Measurements from ENCODE around the gene C12orf75.
A peak's percentile ranks its signal among the peaks of the same experiment; 100 is the strongest.
"Not testable (repeated sequence)": the region's sequence is repeated elsewhere in the genome, so short reads cannot be mapped to it uniquely, and the experiment has no call there.

The C12orf75 gene

GRCh38 chr12:105330283-105330930 lies at the start of gene C12orf75:
Gene C12orf75 (plus strand): TSS chr12:105330691. CDS start chr12:105330892, 201 bp downstream.
- peak; percentile 89 for DNase-seq

- no peak for DNase-seq
Observed at GRCh38 chr12:105280966-105281693, 49.4 kb upstream of the C12orf75 start.

- no peak for DNase-seq
Observed at GRCh38 chr12:105281694-105282049, 48.8 kb upstream of the C12orf75 start.

DNA sequence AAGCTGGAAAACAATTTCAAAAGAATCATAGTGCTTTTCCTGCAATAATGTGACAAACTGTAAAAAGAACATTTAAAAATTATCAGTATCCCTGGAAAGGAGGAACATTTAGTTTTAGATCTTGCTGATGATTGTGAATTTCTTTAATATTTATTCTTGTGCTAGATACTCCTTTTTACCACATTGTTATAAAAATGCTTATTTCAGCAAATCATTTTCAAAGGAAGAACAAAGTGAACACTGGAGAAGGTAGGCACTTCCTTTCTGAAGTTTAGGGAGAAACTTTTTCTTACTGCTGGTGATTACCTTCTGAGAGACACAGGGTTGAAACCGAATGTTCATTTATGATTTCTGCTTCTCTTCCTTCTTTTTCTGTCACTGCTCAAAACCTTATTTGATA lies 45.1 kb upstream of the C12orf75 start:
- no peak for DNase-seq

GRCh38 chr12:105287408-105287807 lies 43.1 kb upstream of the C12orf75 start:
- no peak for DNase-seq

- no peak for DNase-seq
Observed at GRCh38 chr12:105288311-105288996, 42.0 kb upstream of the C12orf75 start.

- no peak for DNase-seq
Observed at GRCh38 chr12:105289114-105289904, 41.2 kb upstream of the C12orf75 start.

DNA sequence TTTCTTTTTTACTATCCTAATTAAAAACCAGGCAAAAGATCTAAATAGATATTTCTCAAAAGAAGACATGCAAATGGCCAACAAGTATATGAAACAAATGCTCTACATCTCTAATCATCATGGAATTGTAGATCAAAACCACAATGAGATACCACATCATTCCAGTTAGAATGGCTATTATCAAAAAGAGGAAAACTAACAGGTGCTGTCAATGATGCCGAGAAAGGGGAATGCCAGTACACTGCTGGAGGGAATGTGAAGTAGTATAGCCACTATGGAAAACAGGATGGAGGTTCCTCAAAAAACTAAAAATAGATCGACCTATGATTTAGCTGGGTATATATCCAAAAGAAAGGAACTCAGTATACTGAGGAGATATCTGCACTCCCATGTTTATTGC lies 39.0 kb upstream of the C12orf75 start:
- DNase-seq: no peak

GRCh38 chr12:105292705-105293104 lies 37.8 kb upstream of the C12orf75 start:
- DNase-seq: no peak

- DNase-seq: no peak
Observed at GRCh38 chr12:105293187-105293586, 37.3 kb upstream of the C12orf75 start.

DNA sequence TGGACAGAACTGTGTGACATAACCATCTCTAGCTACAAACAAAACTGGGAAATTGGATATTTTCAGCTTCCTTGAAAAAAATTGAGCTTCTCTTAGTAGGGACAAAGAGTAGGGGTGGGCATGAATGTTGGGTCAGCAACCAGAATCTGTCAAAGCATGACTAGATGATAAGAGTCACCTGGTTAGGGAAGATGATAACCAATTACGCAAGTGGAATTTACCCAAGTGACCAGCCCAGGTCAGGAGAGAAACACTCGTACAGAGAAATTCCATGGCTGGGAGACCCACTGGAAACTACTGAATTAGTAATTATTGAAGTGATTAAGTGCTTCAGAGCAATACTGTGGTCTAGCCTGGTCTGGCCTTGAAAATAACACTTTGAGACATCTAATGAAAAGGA lies 36.3 kb upstream of the C12orf75 start:
- DNase-seq: no peak

GRCh38 chr12:105294886-105295479 lies 35.5 kb upstream of the C12orf75 start:
- DNase-seq: no peak

GRCh38 chr12:105296116-105297089 lies 34.1 kb upstream of the C12orf75 start:
- DNase-seq: no peak

DNA sequence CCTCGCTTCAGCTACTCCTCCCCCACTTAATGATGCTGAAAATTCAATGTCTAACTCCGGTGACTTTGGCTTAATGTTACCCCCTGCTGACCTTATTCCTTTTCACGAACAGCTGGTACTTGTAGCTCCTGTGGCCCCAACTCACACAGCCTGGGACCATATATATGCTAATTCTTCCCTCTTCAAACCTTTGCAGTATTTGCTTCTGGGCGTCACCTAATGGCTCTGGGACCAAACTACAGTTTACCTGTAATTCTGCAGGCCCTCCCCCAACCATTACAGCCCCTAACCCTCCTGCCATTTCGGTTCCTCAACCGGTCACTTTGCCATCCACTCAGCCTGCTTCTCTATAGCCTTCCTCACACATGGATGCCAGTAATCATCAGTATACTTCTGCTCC lies 29.6 kb upstream of the C12orf75 start:
- no peak for DNase-seq

GRCh38 chr12:105301696-105302095 lies 28.8 kb upstream of the C12orf75 start:
- no peak for DNase-seq

GRCh38 chr12:105302986-105303385 lies 27.5 kb upstream of the C12orf75 start:
- not testable (repeated sequence) for DNase-seq

GRCh38 chr12:105304626-105305025 lies 25.9 kb upstream of the C12orf75 start:
- DNase-seq: not testable (repeated sequence)

- not testable (repeated sequence) for DNase-seq
Observed at GRCh38 chr12:105307601-105308314, 22.7 kb upstream of the C12orf75 start.

DNA sequence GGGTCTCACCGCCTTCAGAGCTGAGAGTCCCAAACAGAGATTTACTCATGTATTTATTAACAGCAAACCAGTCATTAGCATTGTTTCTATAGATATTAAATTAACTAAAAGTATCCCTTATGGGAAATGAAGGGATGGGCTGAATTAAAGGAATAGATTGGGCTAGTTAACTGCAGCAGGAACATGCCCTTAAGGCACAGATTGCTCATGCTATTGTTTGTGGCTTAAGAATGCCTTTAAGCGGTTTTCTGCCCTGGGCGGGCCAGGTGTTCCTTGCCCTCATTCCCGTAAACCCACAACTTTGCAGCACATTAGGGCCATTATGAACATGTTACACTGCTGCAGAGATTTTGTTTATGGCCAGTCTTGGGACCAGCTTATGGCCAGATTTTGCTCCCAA lies 21.7 kb upstream of the C12orf75 start:
- DNase-seq: not testable (repeated sequence)

GRCh38 chr12:105309384-105309783 lies 21.1 kb upstream of the C12orf75 start:
- not testable (repeated sequence) for DNase-seq
